ENCODE results near the gene WARS2.

DNA sequence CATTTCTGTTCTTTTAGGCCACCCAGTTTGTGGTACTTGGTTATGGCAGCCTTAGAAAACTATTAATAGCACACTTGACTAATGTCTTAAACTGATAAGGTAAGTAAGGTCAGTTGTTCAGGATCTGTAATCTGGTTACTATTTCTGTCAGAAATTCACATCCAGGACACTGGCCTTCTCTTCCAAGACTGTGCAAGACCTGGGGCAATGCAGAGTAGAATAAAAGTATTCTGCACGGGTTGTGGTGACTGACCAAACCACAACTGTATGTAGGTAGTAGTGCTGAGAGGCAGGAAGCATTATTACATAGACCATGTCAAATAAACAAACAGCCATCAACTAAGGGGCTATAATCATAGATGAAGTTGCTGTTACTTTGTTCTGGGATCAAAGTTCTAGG, 46.7 kb downstream of the WARS2 start:
- TF ChIP-seq, protein P1, sequence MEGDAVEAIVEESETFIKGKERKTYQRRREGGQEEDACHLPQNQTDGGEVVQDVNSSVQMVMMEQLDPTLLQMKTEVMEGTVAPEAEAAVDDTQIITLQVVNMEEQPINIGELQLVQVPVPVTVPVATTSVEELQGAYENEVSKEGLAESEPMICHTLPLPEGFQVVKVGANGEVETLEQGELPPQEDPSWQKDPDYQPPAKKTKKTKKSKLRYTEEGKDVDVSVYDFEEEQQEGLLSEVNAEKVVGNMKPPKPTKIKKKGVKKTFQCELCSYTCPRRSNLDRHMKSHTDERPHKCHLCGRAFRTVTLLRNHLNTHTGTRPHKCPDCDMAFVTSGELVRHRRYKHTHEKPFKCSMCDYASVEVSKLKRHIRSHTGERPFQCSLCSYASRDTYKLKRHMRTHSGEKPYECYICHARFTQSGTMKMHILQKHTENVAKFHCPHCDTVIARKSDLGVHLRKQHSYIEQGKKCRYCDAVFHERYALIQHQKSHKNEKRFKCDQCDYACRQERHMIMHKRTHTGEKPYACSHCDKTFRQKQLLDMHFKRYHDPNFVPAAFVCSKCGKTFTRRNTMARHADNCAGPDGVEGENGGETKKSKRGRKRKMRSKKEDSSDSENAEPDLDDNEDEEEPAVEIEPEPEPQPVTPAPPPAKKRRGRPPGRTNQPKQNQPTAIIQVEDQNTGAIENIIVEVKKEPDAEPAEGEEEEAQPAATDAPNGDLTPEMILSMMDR (IDR thresholded peaks at IDR 0.05) = no peak
- no peak for TF ChIP-seq POLR2A (IDR thresholded peaks at IDR 0.05)
- TF ChIP-seq POLR2AphosphoS5 (IDR thresholded peaks at IDR 0.05) = no peak
- TF ChIP-seq EP300 (IDR thresholded peaks at IDR 0.05; ENCODE audit: low read depth) = no peak
